ENCODE measurements around the gene FAM107B.

FAM107B gene

GRCh38 chr10:14539176-14539575, 235.5 kb downstream of the FAM107B start:
- DNase-seq (ENCODE audit: low read depth in 1 of 2, low spot score in 1 of 2), result no peak

DNA sequence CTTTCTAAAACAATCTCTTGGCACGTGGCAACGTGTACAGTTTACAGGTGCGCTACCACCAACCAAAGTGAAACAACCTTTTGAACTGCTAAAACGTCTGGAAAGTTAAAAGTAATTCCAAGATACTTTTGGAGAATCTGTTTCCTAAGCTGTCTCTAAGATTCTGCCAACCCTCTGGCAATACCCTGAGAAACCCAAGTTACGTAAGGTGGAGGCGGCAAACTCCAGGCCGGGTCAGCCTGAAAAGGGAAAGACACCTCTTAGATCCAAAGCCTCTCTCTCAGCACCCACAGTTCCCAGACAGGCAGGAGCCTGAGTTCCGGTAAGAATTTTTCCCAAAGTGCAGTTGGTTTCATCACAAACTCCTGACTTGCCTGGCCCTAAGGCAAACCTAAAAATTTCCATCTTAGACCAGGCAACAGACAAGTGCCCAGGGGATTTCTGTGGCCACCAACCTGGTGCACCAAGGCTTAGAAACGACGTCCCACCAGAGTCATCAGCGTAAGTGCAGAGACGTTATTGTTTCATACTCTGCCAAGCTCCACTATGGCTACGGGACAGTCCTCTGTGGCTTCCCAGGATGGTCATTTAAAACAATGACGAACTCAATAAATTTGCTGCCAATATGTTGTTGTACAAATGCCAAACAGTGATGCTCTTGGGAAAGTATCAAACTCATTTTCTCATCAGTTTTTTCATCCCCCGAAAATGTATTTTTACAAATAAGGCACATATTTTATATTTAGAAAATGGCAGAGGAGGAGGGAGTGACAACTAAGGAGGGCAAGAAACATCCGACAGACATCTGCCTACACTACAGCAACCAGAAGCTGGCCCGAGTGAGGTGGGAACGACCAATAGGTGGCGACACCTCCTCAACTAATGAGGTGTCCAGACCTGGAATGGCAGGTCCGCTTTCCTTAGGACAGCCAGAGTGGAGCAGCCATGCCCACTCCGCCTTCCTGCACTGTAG, 238.2 kb downstream of the FAM107B start:
- DNase-seq (ENCODE audit: low read depth in 1 of 2, low spot score in 1 of 2), result no peak

GRCh38 chr10:14535457-14536130, 239.1 kb downstream of the FAM107B start:
- no peak for DNase-seq (ENCODE audit: low read depth in 1 of 2, low spot score in 1 of 2)

DNA sequence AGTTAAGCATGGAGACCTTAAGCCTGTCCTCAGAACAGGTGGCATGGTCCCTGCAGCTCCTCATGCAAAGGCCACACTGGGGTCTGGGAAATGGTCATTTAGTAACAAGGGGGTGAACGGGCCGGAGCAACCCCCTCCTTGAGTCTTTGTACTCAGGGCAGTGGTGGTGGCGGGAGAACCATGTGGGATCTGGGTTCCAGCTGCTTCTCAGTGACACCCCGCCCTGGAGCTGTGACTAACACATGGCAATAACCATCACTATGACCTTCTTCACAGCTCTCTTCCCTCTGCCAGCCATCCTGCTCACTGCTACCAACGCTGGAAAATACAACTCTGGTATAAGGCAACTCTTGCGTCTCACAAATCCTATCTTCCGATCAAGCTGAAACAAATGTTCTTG, 240.5 kb downstream of the FAM107B start:
- DNase-seq (ENCODE audit: low read depth in 1 of 2, low spot score in 1 of 2), result no peak

GRCh38 chr10:14533295-14533694, 241.4 kb downstream of the FAM107B start:
- DNase-seq (ENCODE audit: low read depth in 1 of 2, low spot score in 1 of 2), result no peak

DNA sequence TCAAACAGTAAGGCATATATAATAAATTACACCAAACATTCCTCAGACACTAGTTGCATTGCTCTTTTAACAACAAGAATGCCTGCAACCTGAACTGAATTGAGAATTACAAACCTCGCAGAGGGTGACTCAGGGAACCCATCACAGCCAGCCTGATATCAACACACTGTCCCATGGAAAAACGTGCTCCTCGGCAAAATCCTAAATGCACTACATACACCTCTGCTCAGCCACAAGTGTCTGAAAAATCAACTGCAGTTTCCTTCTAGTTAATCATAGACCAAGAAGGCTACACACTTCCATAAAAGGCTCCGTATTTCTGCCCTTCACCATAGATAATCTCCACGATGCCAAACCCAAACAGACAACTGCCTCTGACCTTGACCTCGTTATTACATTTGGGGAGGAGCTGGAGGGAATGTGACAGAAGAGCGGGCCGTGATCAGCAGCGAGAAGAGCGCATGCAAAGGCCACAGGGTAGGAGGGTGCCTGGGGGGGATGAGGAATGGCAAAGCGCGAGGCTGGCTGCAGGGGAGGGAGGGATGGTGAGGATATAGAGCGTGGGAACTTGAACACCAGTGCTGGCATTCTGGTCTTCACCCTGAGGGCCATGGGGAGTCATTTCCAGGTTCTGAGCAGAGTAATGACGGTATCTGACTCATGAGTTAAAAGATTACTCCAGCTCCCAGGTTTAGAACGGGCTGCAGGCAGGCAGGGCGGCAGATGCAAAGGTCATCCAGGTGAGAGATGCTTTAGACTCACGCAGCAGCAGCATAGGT, 242.0 kb downstream of the FAM107B start:
- DNase-seq (ENCODE audit: low read depth in 1 of 2, low spot score in 1 of 2), result no peak

DNA sequence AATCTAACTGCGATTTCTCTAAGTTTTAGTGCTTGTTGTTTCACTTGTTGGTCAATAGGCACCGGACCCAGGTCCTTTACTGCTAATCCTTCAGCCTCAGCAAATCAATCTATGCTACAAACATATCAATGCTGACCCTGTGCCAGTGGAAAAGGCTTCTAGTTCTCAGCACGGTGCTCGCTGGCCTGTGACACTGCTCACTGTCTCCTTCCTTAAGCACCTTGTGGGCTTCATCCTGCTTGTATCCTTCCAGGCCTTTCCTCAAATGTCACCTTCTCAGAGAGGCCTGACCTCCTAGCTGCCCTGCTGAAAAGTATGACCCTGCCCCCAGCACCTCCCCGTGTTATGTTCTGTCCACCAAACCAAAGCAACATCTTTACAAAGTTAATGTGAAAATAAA, 242.7 kb downstream of the FAM107B start:
- DNase-seq (ENCODE audit: low read depth in 1 of 2, low spot score in 1 of 2), result no peak

- DNase-seq (ENCODE audit: low read depth in 1 of 2, low spot score in 1 of 2), result no peak
Measured at GRCh38 chr10:14530465-14530864, 244.2 kb downstream of the FAM107B start.

DNA sequence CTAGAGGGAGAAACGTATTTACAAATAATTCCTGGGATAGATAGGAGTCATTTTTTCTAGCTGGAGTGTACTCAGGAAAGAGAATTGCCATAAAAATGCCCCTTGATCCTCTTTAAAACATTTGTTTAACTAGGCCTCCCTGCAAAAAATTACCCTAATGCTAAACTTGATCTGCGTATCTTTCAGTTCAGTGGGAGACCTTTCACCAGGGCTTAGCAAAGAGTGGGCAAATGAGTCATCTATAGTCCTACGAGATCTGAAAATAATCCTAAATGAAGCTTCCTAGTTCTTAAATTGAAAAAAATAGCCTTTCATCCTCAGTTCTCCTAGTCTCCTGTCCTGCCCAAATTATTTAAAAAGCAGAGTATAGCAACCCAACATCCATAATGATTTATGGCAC, 245.3 kb downstream of the FAM107B start:
- no peak for DNase-seq (ENCODE audit: low read depth in 1 of 2, low spot score in 1 of 2)

GRCh38 chr10:14528450-14528849, 246.2 kb downstream of the FAM107B start:
- no peak for DNase-seq (ENCODE audit: low read depth in 1 of 2, low spot score in 1 of 2)

DNA sequence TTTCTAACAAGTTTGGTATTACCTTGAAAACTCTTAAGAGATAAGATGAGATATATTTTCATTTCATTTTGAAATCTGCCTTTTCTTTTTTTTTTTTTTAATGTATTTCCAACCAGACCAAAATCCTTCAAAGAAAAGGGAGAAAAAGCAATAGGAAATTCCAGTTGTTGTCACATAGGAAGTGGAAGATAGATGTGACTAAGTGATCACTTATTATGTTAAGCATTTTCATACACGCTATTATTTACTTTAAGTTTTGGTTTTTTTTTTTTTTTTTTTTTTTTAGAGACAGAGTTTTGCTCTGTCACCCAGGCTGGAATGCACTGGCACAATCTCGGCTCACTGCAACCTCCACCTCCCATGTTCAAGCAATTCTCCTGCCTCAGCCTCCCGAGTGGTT, 246.8 kb downstream of the FAM107B start:
- no peak for DNase-seq (ENCODE audit: low read depth in 1 of 2, low spot score in 1 of 2)

GRCh38 chr10:14527134-14527844, 247.4 kb downstream of the FAM107B start:
- no peak for DNase-seq (ENCODE audit: low read depth in 1 of 2, low spot score in 1 of 2)

GRCh38 chr10:14526326-14526725, 248.4 kb downstream of the FAM107B start:
- no peak for DNase-seq (ENCODE audit: low read depth in 1 of 2, low spot score in 1 of 2)

DNA sequence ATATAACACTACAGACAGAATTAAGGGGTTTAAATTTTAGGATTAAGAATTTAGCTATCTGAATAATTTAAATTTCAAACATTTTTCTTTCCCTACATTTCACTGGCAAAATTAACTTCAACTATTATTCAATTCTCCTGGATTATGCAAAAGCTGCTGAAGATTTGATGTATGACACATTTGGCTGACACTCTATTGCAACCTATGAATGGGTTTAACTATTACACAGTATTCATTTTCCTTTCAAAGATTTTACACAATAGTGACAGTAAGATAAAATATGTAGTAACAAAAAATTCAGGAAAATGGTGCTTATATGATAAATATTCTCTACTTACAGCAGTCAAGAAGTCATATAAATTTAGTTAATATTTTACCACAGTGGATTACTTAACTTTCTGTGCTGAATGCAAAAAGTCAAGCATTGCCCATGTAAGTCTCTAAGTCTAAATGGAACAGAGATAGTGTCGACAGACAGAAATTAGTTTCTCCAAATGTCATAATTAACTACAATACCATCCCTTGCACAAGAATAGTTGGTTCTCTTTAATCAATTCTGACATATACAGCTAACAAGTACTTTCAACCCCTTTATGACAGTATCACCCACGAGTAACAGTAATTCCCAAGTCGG, 249.9 kb downstream of the FAM107B start:
- no peak for DNase-seq (ENCODE audit: low read depth in 1 of 2, low spot score in 1 of 2)

DNA sequence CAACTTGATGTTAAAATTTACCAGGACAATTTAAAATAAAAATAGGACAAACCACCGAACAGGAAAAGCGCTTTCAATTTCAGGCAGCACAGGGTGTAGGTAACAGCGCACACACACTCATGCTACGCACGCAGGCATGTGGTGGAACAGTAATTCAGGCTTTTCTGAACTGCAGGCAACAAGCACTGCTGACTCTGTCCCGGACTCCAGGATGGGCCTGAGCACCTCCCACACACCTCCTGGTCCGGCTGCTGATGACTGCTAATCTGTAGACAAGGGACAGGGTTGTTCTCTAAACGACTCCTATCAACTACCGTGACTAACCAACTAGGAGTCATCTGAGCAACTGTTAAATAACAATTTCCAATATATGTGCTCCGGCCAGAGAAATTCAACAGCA, 251.4 kb downstream of the FAM107B start:
- no peak for DNase-seq (ENCODE audit: low read depth in 1 of 2, low spot score in 1 of 2)

GRCh38 chr10:14519785-14520184, 254.9 kb downstream of the FAM107B start:
- no peak for DNase-seq (ENCODE audit: low read depth in 1 of 2, low spot score in 1 of 2)

- DNase-seq (ENCODE audit: low read depth in 1 of 2, low spot score in 1 of 2), result no peak
Measured at GRCh38 chr10:14518149-14518548, 256.5 kb downstream of the FAM107B start.

GRCh38 chr10:14513123-14513522, 261.6 kb downstream of the FAM107B start:
- DNase-seq (ENCODE audit: low read depth in 1 of 2, low spot score in 1 of 2), result no peak

DNA sequence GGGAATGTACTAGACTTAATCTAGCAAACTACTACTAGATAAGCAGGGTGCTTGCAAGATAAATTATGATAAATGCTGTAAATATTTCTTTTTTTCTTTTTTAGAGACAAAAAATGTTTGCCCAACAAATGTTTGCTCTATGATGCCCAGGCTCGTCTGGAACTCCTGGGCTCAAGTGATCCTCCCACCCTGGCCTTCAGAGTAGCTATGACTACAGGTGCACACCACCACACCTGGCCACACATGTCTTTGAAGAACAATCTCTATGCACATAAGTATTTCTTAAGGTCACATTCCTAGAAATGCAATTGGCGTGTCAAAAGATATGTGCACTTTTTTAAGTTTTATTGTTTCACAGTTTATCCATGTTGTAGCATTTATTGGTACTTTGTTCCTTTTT, 264.4 kb downstream of the FAM107B start:
- DNase-seq (ENCODE audit: low read depth in 1 of 2, low spot score in 1 of 2), result no peak

GRCh38 chr10:14508725-14509124, 266.0 kb downstream of the FAM107B start:
- no peak for DNase-seq (ENCODE audit: low read depth in 1 of 2, low spot score in 1 of 2)

DNA sequence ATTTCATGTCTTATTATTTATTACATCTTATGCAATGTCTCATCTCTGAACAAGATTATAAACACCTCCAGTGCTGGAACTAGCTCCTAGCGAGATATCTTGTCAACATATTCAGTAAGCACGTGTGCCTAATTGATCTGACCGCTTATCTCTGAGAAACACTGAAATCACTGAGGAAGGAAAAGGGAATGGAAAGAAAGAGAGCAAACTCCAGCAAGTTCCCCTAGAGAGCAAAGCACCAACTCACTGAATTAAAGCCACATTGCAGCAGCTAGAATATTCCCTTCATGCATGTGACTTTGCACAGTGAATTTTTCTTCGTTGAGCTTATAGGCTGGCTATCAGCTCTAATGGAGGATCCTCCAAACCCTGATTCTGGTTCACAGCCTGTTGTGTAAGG, 266.9 kb downstream of the FAM107B start:
- no peak for DNase-seq (ENCODE audit: low read depth in 1 of 2, low spot score in 1 of 2)

All from stimulated activated CD4-positive, alpha-beta T cell treated with anti-CD3 and anti-CD28 coated beads, Interleukin-15, amount 100 ng/mL, for 1 hour (primary cell).